BJ (cell line): ENCODE measurements around the gene HEATR5A. TPM values are rescaled to one million over a fixed set of nuclear protein-coding genes. Genes with fewer than 3 reads are reported as not detected.
A peak's percentile ranks its signal among the peaks of the same experiment; 100 is the strongest.
"Not testable (repeated sequence)": the region's sequence is repeated elsewhere in the genome, so short reads cannot be mapped to it uniquely, and the experiment has no call there.

ENCODE experiments used
- CTCF ChIA-PET: fragments of 350-600 bp; formaldehyde crosslinking; extraction: SDS; loops from one replicate; lab custom pipeline; 2021; ENCODE audit warnings: antibody characterized with exemption, inconsistent platforms; lab: Yijun Ruan, JAX
- POLR2A ChIA-PET: fragments of 300-600 bp; sonication (Branson Sonifier 250); formaldehyde crosslinking; extraction: SDS; loops from one replicate; lab custom pipeline; 2021; ENCODE audit warnings: antibody characterized with exemption; lab: Charles Lee
- DNase-seq: peaks from one replicate; pipeline ENCODE4 v3.0.0-alpha.2; 2011; ENCODE audit warnings: low read depth
- H3K27me3 ChIP-seq: 2 replicates; pipeline ENCODE4 v1.6.0; 2011; ENCODE audit warnings: low read length; ENCODE audit not compliant: control insufficient read depth, insufficient read depth
- H3K36me3 ChIP-seq: 2 replicates; pipeline ENCODE4 v1.5.1; 2011; ENCODE audit warnings: low read length; ENCODE audit not compliant: control insufficient read depth, insufficient read depth
- H3K4me3 ChIP-seq: 2 replicates; pipeline ENCODE4 v1.5.1; 2011; ENCODE audit warnings: low read depth, mild to moderate bottlenecking, control low read depth, low read length
- polyA plus RNA-seq: library from polyadenylated mRNA; depleted of rRNA; stranded (reverse); fragments of >200 nt; gene quantifications from 2 replicates; pipeline ENCODE4 v1.2.3, GENCODE V29; 2011
- TF ChIP-seq, protein P1 (sequence below): IDR thresholded peaks from 2 replicates; pipeline ENCODE4 v1.5.1; 2011; ENCODE audit warnings: low read depth, mild to moderate bottlenecking, control low read depth, inconsistent platforms, low read length, moderate library complexity; ENCODE audit not compliant: insufficient read depth

The HEATR5A gene
- polyA plus RNA-seq, 1 experiment = 34.3 TPM

DNA sequence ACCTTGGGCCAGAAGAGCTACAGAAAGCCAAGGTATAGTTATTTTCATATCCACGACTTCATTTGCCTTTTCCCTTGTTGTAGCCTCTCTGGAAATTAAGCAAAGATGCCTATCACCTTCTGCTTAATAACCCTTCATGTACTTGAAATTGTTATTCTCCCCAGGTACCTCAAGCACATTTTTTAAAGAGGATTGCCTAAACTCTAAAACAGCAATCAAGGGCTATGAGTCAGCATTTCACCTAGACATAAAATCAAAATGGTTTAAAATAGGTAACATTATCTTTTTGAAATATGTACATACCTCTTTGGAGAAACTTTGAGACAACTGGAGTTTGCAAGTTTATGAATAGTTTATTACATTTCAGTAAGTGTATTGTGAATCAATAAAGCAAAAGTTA, 25.4 kb upstream of the HEATR5A start:
- Histone ChIP-seq H3K36me3 (no peaks in the 10 kb centered on the region), H3K27me3 (no peaks in the 10 kb centered on the region), H3K4me3 (no peak overlapping the region)
- CTCF ChIA-PET = no interaction called here
- no peak for DNase-seq
- POLR2A ChIA-PET = no interaction called here
- TF ChIP-seq, protein P1, sequence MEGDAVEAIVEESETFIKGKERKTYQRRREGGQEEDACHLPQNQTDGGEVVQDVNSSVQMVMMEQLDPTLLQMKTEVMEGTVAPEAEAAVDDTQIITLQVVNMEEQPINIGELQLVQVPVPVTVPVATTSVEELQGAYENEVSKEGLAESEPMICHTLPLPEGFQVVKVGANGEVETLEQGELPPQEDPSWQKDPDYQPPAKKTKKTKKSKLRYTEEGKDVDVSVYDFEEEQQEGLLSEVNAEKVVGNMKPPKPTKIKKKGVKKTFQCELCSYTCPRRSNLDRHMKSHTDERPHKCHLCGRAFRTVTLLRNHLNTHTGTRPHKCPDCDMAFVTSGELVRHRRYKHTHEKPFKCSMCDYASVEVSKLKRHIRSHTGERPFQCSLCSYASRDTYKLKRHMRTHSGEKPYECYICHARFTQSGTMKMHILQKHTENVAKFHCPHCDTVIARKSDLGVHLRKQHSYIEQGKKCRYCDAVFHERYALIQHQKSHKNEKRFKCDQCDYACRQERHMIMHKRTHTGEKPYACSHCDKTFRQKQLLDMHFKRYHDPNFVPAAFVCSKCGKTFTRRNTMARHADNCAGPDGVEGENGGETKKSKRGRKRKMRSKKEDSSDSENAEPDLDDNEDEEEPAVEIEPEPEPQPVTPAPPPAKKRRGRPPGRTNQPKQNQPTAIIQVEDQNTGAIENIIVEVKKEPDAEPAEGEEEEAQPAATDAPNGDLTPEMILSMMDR = no peak

DNA sequence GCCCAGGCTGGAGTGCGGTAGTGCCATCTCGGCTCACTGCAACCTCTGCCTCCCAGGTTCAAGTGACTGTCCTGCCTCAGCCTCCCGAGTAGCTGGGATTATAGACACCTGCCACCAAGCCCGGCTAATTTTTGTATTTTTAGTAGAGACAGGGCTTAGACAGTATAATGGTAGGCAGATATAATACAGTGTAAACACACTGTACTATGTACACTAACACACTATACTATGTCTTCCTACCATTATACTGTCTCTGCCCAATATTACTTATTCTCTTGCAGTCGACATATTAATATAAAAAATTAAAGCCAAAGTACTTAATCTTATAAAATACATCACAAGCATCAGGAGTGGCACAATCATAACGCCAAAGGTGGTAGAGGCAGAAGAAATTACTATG, 21.9 kb upstream of the HEATR5A start:
- H3K36me3 ChIP-seq = no peaks in the 10 kb centered on the region
- H3K4me3 ChIP-seq = no peak overlapping the region
- ChIA-PET POLR2A (no interaction called here), CTCF (interaction anchor here (0.6 kb wide), 1 partner anchor 56 kb away, joined by 3 read pairs; no protein-coding TSS in a partner anchor)
- TF ChIP-seq, protein P1 = no peak
- no peak for DNase-seq
- no peaks in the 10 kb centered on the region for H3K27me3 ChIP-seq

DNA sequence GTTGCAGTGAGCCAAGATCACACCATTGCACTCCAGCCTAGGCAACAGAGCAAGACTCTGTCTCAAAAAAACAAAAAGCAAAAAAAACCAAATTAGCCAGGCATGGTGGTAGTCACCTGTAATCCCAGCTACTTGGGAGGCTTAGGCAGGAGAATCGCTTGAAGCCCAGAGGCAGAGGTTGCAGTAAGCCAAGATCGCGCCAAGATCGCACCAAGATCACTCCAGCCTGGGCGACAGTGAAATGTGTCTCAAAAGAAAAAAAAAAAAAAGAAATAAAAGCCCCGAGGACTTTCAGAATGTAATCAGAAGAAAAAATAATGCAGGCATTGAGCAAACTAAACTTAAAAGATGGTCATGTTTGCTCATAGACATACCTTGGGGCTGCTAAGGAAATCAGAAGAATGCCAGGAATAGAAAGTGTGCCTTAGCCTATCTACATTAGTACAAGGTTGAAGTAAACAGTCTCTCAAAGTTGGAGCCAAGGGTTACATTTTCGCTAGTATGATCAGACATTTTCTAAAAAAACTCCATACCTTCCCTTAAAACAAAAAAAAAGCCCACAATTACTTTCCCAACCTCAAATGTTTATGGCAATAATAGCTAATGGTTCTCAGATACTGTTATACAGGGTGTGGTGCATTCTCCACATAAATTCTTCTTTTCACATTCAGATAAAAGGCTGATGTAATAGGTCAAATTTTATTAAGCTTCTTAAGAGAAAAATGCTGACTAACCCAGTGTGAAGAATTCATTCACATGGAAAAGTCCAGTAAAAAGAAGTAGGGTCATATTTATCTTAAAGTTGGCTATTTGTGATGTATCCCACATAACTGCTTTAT, 21.1 kb upstream of the HEATR5A start:
- DNase-seq = peak; percentile 93
- POLR2A ChIA-PET = no interaction called here

DNA sequence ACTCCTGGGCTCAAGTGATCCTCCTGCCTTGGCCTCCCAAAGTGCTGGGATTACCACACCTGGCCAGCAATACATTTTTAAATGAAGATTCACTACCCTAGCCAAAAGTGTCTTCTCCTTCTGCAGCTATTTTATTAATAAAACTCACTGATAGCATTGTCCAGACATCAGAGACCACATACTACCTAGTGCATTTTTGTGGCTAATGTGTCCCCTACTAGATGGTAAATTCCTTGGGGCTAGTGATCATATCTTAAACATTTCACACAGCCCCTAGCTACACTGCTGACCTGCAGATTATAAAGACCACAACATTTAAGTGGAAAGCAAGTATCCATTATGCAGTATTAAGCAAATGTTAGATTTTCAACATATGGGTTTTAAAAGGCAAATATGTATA, 19.9 kb upstream of the HEATR5A start:
- ChIA-PET CTCF (interaction anchor here (0.6 kb wide), 1 partner anchor 1010 kb away, joined by 3 read pairs; no protein-coding TSS in a partner anchor), POLR2A (no interaction called here)
- H3K36me3 ChIP-seq = no peaks in the 10 kb centered on the region
- no peak overlapping the region for H3K4me3 ChIP-seq
- DNase-seq = no peak
- TF ChIP-seq, protein P1 = no peak
- H3K27me3 ChIP-seq = no peaks in the 10 kb centered on the region

More for the DNA sequence above, 21.1 kb upstream of the HEATR5A start:
- no peaks in the 10 kb centered on the region for H3K36me3 ChIP-seq
- CTCF ChIA-PET = interaction anchor here (0.6 to 1.0 kb wide), 2 partner anchors 8 to 55 kb away, joined by 3 read pairs; no protein-coding TSS in a partner anchor
- TF ChIP-seq, protein P1 = no peak
- H3K4me3 ChIP-seq = no peak overlapping the region
- no peaks in the 10 kb centered on the region for H3K27me3 ChIP-seq

DNA sequence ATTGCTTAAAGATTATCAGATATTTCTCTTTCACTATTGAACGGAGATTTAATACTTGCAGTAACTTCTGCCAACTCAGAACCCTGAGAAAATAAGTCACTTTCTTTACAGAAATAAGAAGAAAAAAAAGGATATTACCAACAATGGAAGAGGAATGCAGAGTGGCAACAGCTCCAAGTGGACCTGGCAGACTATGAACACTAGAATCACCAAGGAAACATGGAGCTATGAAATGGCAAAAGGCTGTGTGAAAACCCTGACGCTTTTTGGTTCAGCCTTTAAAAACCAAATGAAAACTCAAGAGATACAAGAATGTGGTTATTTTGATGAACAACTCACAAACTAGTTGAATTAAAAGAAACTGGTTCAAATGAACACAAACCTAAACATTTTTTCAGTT, 19.2 kb upstream of the HEATR5A start:
- CTCF ChIA-PET = interaction anchor here (0.6 kb wide), 1 partner anchor 24 kb away, joined by 3 read pairs; no protein-coding TSS in a partner anchor
- POLR2A ChIA-PET = no interaction called here
- no peaks in the 10 kb centered on the region for H3K27me3 ChIP-seq
- no peak for DNase-seq
- H3K36me3 ChIP-seq = no peaks in the 10 kb centered on the region
- TF ChIP-seq, protein P1 = no peak
- no peak overlapping the region for H3K4me3 ChIP-seq

DNA sequence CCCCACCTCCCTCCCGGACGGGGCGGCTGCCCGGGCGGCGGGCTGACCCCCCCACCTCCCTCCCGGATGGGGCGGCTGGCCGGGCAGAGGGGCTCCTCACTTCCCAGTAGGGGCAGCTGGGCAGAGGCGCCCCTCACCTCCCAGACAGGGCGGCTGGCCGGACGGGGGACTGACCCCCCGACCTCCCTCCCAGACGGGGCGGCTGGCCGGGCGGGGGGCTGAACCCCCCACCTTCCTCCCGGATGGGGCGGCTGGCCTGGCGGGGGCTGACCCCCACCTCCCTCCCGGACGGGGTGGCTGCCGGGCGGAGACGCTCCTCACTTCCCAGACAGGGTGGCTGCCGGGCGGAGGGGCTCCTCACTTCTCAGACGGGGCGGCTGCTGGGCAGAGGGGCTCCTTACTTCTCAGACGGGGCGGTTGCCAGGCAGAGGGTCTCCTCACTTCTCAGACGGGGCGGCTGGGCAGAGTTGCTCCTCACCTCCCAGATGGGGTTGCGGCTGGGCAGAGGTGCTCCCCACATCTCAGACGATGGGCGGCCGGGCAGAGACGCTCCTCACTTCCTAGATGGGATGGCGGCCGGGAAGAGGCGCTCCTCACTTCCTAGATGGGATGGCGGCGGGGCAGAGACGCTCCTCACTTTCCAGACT, 16.8 kb upstream of the HEATR5A start:
- DNase-seq, H3K4me3 ChIP-seq, H3K27me3 ChIP-seq, POLR2A ChIA-PET, H3K36me3 ChIP-seq, CTCF ChIA-PET: not testable (repeated sequence)
